Ovary (tissue), 3 donors: ENCODE measurements around the gene NFIA.

Source experiments
- POLR2A ChIP-seq: fragments of 450-650 bp; IDR thresholded peaks from one replicate; pipeline ENCODE4 v1.6.1; 2017; ENCODE audit warnings: antibody characterized with exemption, mild to moderate bottlenecking, moderate library complexity
- TF ChIP-seq, protein P1 (sequence below), 3 donors: fragments of 450-650 bp in 2 of 3; fragments of 200-600 bp in 1 of 3; IDR thresholded peaks; one replicate each; pipeline versions ENCODE4 v1.5.1 to v1.8.0; 2016 to 2022; ENCODE audit warnings: antibody characterized with exemption in 3 of 3, mild to moderate bottlenecking in 1 of 3
- donor health status: DM: no; HTN: no; CAD: no.

DNA sequence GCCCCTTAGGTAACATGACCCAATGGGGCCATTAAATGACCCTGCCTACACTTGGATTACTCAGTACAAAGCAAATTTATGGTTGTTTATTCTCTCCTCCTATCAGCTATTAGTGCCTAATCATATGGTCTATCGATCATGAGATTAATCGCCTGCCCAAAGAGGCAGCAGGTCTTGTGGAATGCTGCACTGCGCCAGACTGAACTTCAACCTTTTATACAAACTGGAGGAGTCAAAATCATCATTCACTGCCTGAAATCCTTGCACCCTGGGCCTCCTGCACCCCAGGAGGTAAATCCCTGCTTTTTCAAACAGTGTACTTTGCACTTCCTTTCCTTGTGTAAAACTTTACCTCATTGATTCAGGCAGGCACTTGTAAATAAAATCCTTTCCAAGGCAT lies 69.7 kb downstream of the NFIA start:
- TF ChIP-seq, protein P1, sequence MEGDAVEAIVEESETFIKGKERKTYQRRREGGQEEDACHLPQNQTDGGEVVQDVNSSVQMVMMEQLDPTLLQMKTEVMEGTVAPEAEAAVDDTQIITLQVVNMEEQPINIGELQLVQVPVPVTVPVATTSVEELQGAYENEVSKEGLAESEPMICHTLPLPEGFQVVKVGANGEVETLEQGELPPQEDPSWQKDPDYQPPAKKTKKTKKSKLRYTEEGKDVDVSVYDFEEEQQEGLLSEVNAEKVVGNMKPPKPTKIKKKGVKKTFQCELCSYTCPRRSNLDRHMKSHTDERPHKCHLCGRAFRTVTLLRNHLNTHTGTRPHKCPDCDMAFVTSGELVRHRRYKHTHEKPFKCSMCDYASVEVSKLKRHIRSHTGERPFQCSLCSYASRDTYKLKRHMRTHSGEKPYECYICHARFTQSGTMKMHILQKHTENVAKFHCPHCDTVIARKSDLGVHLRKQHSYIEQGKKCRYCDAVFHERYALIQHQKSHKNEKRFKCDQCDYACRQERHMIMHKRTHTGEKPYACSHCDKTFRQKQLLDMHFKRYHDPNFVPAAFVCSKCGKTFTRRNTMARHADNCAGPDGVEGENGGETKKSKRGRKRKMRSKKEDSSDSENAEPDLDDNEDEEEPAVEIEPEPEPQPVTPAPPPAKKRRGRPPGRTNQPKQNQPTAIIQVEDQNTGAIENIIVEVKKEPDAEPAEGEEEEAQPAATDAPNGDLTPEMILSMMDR (IDR thresholded peaks at IDR 0.05) = no peak
- TF ChIP-seq POLR2A = no peak
